ENCODE measurements around the gene SH3GL2.
"Not testable (repeated sequence)": the region's sequence is repeated elsewhere in the genome, so short reads cannot be mapped to it uniquely, and the experiment has no call there.

Gene SH3GL2

DNA sequence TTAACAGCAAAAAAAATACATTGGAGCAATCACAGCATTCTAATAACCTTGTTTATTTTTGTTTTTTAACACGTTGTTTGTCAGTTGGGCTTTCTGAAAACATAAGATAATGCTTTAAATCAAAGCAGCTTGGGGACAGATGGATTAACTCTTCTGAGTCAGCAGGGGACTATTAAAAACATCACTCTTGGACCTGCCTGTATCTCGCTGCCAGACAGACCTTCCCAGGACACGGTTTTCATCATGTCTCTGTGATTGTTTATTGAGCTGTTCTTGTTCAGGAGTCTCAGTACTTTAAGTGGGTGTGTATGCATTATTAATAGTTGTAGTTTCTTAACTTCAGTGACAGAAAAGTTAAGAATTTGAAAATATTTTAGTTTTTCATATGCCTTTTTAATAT lies 173.2 kb downstream of the SH3GL2 start:
- DNase-seq (ENCODE audit: low spot score): no peak

DNA sequence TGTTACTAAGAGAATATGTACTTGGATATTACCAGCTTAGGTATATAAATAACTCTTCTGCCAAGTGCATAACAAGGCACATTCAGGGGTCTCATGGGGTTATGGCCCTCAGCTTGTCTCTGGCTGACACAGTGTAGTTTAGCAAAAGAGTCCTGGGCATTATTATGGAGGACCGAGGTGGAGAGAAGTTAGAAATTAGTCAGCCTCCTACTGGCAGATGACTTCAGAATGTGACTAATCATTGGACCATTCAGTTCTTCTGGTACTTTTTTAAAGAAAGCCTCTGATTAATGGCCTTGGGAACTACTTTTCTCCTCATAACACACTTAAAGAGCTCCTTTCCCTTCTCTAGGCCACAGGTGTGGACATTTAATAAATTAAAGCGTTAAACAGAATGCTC lies 178.9 kb downstream of the SH3GL2 start:
- no peak for DNase-seq (ENCODE audit: low spot score)

DNA sequence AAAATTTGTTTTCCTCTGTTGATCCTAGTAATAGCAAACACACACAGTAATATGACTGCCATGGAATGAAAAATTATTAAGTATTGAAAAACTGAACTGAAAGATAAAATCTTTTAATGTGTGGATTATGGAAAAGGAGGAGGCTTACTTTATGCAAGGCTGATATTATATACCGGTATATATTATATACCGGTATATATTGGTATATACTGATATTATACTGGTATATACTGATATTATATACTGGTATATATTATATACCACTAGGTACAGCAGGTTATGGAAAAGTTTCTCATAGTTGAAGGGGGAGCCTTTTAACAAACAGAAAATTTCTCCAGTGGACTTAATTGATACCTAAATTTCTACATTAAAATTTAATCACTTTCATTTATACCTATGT lies 181.4 kb downstream of the SH3GL2 start:
- no peak for DNase-seq (ENCODE audit: low spot score)

- DNase-seq (ENCODE audit: low spot score): no peak
These were observed 183.3 kb downstream of the SH3GL2 start for GRCh38 chr9:17761984-17762676.

DNA sequence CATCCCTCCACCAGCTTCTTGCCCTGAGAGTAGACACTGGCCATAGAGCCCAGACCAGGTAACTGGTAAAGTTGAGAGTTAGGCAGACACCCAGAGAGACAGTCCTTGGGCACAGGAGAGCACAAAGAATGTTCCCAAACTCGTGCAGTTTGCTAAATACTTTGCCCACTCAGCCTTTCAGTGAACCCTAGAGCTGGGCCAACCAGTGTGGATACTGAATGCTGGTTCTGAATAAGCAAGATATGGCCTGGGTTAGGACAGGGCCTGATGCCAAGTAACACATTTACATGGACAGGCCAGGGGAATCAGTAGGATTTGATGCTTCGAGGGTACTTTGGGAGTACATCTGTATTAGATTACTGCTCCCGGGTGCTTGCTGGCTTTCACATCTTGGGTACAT lies 185.4 kb downstream of the SH3GL2 start:
- DNase-seq (ENCODE audit: low spot score): no peak

DNA sequence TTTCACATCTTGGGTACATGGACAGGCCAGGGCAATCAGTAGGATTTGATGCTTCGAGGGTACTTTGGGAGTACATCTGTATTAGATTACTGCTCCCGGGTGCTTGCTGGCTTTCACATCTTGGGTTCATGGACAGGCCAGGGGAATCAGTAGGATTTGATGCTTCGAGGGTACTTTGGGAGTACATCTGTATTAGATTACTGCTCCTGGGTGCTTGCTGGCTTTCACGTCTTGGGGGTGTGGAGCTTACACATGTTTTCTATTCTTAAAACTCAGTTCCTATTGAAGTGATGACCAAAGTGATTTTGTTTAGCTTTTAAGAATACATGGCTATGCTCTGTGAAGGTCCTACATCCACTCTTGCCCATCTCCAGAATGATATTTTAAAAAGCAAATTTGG lies 186.3 kb downstream of the SH3GL2 start:
- DNase-seq (ENCODE audit: low spot score): not testable (repeated sequence)

GRCh38 chr9:17772223-17772622 lies 193.4 kb downstream of the SH3GL2 start:
- DNase-seq (ENCODE audit: low spot score): no peak

DNA sequence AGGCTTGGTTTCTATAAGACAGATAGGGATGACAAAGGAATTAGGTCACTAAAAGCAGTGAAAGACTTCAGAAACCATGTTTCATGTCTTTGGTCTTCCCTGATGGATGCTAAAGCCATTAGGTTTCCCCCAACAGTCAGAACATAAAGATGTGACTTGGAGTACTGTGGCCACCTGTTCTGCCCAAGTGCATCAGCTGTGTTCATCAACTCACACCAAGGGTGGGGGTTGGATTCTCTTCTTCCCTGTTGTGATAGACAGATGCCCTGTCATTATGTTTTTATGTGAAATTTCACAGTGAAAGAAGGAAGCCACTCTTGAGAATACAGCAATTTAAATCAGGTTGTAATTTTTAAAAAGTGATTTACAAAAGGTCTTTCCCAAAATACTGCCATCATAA lies 196.8 kb downstream of the SH3GL2 start:
- DNase-seq (ENCODE audit: low spot score): no peak

GRCh38 chr9:17776735-17777134 lies 197.9 kb downstream of the SH3GL2 start:
- no peak for DNase-seq (ENCODE audit: low spot score)

- no peak for DNase-seq (ENCODE audit: low spot score)
These were observed 198.6 kb downstream of the SH3GL2 start for GRCh38 chr9:17777465-17777864.

DNA sequence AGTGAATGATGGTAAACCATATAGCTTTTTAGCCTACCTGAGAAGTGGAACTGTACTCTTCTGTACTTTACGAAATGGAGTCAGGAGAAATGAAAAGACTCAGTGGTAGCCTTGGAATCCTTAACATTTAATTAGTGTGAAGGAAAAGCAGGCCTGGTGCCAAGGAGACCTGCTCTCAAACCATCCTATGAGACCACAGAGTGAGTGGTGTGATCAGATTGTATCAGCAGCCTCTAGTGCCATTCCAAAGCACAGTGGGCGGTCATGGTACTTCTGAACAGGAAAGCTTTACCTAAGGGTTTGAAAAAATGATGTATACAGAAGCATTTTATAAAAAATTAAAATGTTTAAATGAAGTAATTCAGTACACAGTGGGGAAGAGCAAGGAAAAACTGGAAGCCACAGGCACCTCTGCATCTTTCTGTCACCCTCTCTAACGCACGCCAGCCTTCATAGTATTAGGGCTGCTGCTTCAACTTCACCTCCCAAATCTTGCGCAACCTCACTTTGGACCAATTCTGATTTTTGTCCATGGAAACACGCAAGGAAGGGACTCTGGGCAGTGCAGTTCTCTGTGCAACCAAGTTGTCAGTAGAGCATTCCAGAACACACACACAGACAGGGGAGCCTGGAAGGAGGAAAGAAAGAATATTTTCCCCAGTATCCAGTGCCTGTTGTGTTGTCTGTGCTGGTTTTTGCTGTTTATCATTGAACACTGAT lies 203.7 kb downstream of the SH3GL2 start:
- DNase-seq (ENCODE audit: low spot score): no peak

DNA sequence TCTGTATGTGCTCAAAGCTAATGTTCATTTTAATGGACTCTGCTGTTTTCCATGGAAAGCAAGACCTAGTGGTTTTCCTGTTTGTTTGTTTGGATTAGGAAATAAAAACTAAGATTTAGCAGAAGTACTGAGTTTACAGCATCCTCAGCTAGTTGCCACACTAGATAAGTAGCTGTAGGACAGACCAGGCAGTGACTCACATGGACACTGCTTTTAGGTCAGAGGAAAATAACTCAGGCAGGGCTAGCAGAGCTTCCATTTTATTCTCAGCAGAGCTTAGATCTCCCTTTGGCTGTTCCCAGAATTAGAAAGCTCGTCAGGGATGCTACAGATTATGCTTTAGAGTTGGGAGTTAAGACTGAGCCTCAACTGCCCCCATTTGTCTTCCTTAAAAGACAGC lies 204.4 kb downstream of the SH3GL2 start:
- DNase-seq (ENCODE audit: low spot score): no peak

GRCh38 chr9:17789316-17789715 lies 210.4 kb downstream of the SH3GL2 start:
- DNase-seq (ENCODE audit: low spot score): no peak

DNA sequence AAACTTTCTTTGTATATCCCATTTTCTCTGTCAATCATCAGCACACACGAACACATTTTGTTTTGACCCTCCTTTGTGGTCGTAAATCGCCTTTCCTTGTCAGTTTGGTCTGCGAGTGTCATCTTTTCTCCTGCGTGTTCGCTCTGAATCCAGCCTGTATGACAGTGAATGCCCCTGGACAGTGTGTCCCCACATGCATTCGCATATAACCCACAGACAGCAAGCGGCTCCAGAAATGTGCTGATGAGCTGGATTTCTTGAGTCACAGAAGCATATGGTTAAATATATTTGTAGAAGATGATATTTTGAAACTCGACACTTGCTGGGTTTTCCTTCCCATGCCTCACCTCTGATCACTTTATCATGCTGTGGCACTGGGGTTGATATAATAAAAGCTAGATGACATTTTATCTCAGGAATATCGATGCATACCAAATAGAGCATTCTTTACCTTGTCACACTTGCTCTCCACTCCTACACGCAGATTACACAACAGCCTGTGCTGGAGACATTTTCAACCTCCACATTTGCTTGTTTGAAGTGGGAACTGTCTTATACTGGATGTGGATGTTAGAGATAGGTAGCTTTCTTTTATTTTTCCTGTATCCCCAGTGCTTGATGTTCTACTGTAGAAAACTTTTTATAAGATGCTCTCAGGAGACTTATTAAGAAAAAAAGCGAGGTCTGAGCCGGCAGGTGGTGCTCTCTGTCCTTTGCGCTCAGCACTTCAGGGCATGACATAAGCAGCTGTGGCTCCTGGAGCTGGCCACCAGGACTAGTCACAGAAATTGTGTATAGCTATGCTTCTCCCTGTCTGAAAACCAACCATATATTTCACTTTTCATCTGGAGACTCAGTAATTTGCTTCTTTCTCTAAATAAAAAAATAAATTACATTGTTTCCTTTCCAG lies 215.1 kb downstream of the SH3GL2 start:
- DNase-seq (ENCODE audit: low spot score): no peak

- peak; percentile 73 for DNase-seq (ENCODE audit: low spot score)
These were observed 216.9 kb downstream of the SH3GL2 start for GRCh38 chr9:17795744-17796143.

DNA sequence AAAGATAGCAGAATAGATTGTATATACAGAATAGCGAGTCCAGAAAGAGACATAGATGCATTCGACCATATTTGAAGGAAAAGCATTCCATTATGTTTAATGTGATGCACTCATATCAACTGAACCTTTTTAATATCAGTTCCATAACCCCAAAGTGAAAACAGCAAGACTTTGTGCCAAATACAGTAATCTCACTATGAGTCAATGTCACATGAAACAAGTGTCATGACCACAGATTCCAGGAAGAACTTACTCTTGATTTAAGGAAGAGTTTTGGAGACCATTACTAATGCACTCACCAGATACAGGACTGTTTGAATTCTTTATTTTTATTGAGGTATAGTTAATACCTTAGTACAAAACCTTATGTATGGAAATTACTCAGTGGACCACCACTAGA lies 220.5 kb downstream of the SH3GL2 start:
- DNase-seq (ENCODE audit: low spot score): no peak

- no peak for DNase-seq (ENCODE audit: low spot score)
These were observed 221.6 kb downstream of the SH3GL2 start for GRCh38 chr9:17800418-17800817.

GRCh38 chr9:17802249-17802857 lies 223.5 kb downstream of the SH3GL2 start:
- no peak for DNase-seq (ENCODE audit: low spot score)

DNA sequence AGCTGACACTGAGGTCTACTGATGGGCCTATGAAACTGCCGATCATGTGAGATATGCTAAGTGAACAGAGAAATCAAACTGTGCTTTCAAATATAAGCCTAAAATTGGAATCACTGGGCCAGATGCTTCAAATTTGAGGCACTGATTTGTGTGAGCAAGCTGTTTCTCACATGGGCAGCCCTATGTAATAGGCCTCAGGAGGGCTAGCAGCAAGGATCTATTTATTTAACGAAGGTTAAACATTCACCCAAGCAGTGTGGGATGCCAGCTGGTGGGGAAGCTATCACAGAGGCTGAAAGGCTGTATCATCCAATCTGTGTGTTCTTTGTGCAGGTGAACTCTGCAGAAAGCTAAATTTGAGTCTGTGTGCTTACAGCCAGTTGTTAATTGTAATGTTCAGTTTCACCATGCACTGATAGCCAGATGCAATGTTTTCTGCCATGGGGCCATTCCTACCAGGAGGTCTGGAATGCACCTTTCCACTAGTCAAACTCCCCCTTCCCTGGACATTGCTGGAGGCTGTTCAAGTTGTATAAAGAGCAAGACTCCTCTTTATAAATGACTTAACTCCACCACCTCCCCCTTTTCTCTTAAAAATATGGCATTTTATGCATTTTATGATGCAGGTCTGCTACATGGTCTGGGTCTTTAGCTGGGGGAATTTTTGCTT lies 228.9 kb downstream of the SH3GL2 start:
- no peak for DNase-seq (ENCODE audit: low spot score)

GRCh38 chr9:17810317-17810716 lies 231.5 kb downstream of the SH3GL2 start:
- no peak for DNase-seq (ENCODE audit: low spot score)

DNA sequence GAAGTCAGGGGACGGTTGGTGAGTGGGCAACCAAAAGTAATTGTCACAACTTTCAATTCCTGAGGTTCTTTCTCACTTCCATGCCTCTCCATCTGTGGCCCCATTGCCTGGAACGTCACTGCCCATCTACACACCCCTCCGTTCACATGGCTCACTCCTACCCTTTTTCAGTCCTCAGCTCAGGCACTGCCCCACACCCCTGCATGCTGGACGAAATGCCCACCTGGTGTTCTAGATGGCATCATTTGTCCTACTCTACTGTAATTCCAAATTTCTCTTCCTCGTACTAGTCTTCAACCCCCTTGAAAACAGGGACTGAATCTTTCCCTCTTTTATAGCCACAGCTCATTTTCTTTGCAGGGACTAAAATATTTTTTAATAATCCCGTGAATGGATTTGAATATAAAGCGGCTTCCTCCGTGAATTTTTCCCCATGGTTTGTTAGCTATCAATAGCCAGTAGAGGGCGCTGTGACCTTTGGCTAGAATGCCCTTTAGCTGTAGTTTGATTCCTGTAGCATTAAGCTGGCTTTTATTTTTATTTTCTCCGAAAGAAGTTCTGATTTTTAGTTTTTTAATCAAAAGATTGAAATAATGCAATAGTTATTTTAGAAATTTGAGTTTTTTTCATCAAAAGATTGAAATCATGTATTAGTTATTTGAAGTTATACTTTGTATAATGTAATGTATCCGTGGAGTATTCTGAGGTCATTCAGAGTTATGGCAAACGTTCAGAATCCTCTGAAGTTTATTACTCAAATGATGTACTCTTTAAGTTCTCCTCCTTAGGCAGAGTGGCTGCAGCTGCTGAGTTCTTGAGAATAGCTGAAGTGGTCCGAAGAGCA lies 232.1 kb downstream of the SH3GL2 start:
- DNase-seq (ENCODE audit: low spot score): no peak

All from left forelimb (tissue), 1 donor.